ENCODE data around the gene DUSP9.

- TF ChIP-seq POLR2AphosphoS5 (IDR thresholded peaks at IDR 0.05; ENCODE audit: low read depth, low read length) (no peak), SIN3A (IDR thresholded peaks at IDR 0.05; ENCODE audit: borderline replicate concordance, insufficient read depth, low read length) (no peak), TAF1 (IDR thresholded peaks at IDR 0.05; ENCODE audit: borderline replicate concordance, insufficient read depth, low read length) (no peak)
These were observed 34.6 kb upstream of the DUSP9 start for GRCh38 chrX:153612413-153612812.
